GM12878 (cell line): ENCODE data around the gene C18orf54. TPM values are rescaled to one million over a fixed set of nuclear protein-coding genes. Genes with fewer than 3 reads are reported as not detected.
"Not testable (repeated sequence)": the region's sequence is repeated elsewhere in the genome, so short reads cannot be mapped to it uniquely, and the experiment has no call there.

Experiments
- ATAC-seq: fragments of 200-7000 bp; cut with Tn5 transposase; 3 replicates; pipeline ENCODE4 v1.9.1; 2020; ENCODE audit warnings: mild to moderate bottlenecking, moderate library complexity
- BruUV-seq: library from RNA; stranded (reverse); fragments of 400-500 nt; replicated peaks from 2 replicates; lab custom pipeline; 2021; lab: Mats Ljungman, UMichigan
- CTCF ChIA-PET: fragments of 300-600 bp; sonication (Branson Sonifier 250); formaldehyde crosslinking; extraction: SDS; loops from one replicate; lab custom pipeline; 2021; ENCODE audit warnings: inconsistent platforms; lab: Yijun Ruan, JAX
- POLR2A ChIA-PET: fragments of 350-600 bp; formaldehyde crosslinking; extraction: SDS; loops from one replicate; lab custom pipeline; 2021; ENCODE audit warnings: inconsistent platforms; lab: Charles Lee
- RAD21 ChIA-PET: fragments of 300-600 bp; sonication (Branson Sonifier 250); formaldehyde crosslinking; loops from one replicate; lab custom pipeline; 2023; ENCODE audit warnings: antibody characterized with exemption; ENCODE audit not compliant: unreplicated experiment; lab: Charles Lee
- SMC1A ChIA-PET: fragments of 300-600 bp; sonication (Branson Sonifier 250); formaldehyde crosslinking; loops from one replicate; lab custom pipeline; 2023; ENCODE audit not compliant: unreplicated experiment, uncharacterized antibody; lab: Charles Lee
- DNase-seq: peaks from one replicate; pipeline ENCODE4 v3.0.0-alpha.2; 2011; ENCODE audit warnings: low read depth, low spot score
- FAIRE-seq: peaks from 3 replicates; lab custom pipeline; 2011; peaks lifted over from hg19 to GRCh38; lab: Jason Lieb, UNC
- H2AFZ ChIP-seq: 2 replicates; pipeline ENCODE4 v1.6.0; 2011; ENCODE audit warnings: low read depth, low read length, control low read depth; ENCODE audit not compliant: control insufficient read depth
- H3K27ac ChIP-seq: 2 replicates; pipeline ENCODE4 v1.5.1; 2011; ENCODE audit warnings: control low read depth; ENCODE audit not compliant: control insufficient read depth, insufficient read depth
- H3K27me3 ChIP-seq, 2 experiments: replicated peaks in 1 of 2; 2 replicates each; pipeline versions ENCODE4 v1.6.0 to v1.6.1; 2011; ENCODE audit warnings: low read length in 1 of 2; ENCODE audit not compliant: control insufficient read depth in 2 of 2, insufficient read depth in 2 of 2
- H3K36me3 ChIP-seq, 2 experiments: 2 replicates each; pipeline ENCODE4 v1.5.1; 2011; ENCODE audit warnings: low read length in 1 of 2; ENCODE audit not compliant: control insufficient read depth in 2 of 2, insufficient read depth in 2 of 2
- H3K4me1 ChIP-seq: 2 replicates; pipeline ENCODE4 v1.6.1; 2011; ENCODE audit warnings: mild to moderate bottlenecking, low read length, moderate library complexity, mixed read lengths; ENCODE audit not compliant: control insufficient read depth, insufficient read depth
- H3K4me2 ChIP-seq: 2 replicates; pipeline ENCODE4 v1.6.0; 2011; ENCODE audit warnings: control low read depth; ENCODE audit not compliant: control insufficient read depth, insufficient read depth
- H3K4me3 ChIP-seq: fragments of 200-600 bp; sonication (generic); 2 replicates; pipeline ENCODE4 v1.5.1; 2016
- H3K79me2 ChIP-seq: 2 replicates; pipeline ENCODE4 v1.6.0; 2011; ENCODE audit warnings: low read length; ENCODE audit not compliant: control insufficient read depth, insufficient read depth
- H3K9ac ChIP-seq: 2 replicates; pipeline ENCODE4 v1.8.0; 2011; ENCODE audit warnings: low read length, control low read depth, mixed read lengths; ENCODE audit not compliant: control insufficient read depth, insufficient read depth
- H3K9me3 ChIP-seq: replicated peaks from 3 replicates; pipeline ENCODE4 v1.5.1; 2011; ENCODE audit warnings: mild to moderate bottlenecking, low read length; ENCODE audit not compliant: control insufficient read depth, insufficient read depth
- H4K20me1 ChIP-seq: 2 replicates; pipeline ENCODE4 v1.6.0; 2011; ENCODE audit not compliant: control insufficient read depth, insufficient read depth
- HCFC1 ChIP-seq: fragments of 150-350 bp; IDR thresholded peaks from 2 replicates; pipeline ENCODE4 v1.6.1; 2014; ENCODE audit warnings: low read length
- IKZF2 ChIP-seq, 2 experiments: fragments of 450-650 bp; IDR thresholded peaks; 2 replicates each; pipeline ENCODE4 v1.6.1; 2017; ENCODE audit warnings: mild to moderate bottlenecking in 2 of 2, moderate library complexity in 2 of 2
- SP1 ChIP-seq: IDR thresholded peaks from one replicate; pipeline ENCODE4 v1.6.1; 2011; ENCODE audit warnings: low read depth, low read length
- WGBS: methylation state at CpG from one replicate; pipeline ENCODE4 v1.1.6; 2016; ENCODE audit warnings: low lambda C conversion rate; ENCODE audit not compliant: insufficient replicate concordance, insufficient coverage; ENCODE audit errors: missing lambda C conversion rate; 5-methylcytosine and 5-hydroxymethylcytosine counted together
- in situ Hi-C: fragments of 300-500 bp; cut with MboI; formaldehyde crosslinking; loops from 9 replicates; pipeline ENCODE4 v1.14.3; 2018; ENCODE audit warnings: mixed read lengths
- intact Hi-C: fragments of 100-400 bp; cut with micrococcal nuclease; formaldehyde crosslinking; loops from one replicate; pipeline ENCODE4 v1.14.2; 2022; ENCODE audit not compliant: unreplicated experiment
- polyA plus RNA-seq, 11 experiments: library from polyadenylated mRNA; depleted of rRNA in 4 of 11; unstranded in 6 of 11; stranded (reverse) in 5 of 11; fragments of >200 nt; fragmentation: Nextera tagmentation in 4 of 11; fragmentation: Illumina TruSeq in 1 of 11; extraction: Ambion mirVana in 4 of 11; extraction: Trizol in 1 of 11; gene quantifications; 1 replicate in 1 of 11; 2 replicates in 10 of 11; pipeline versions ENCODE4 v1.2.1 to v1.2.3, GENCODE V29; 2011 to 2016; ENCODE audit warnings: inconsistent platforms in 2 of 11, missing spikeins in 2 of 11, low read depth in 1 of 11
- total RNA-seq, 4 experiments: library from RNA; depleted of rRNA in 3 of 4; stranded (reverse); fragments of >200 nt in 3 of 4; fragmentation: Illumina TruSeq in 1 of 4; extraction: Trizol in 1 of 4; gene quantifications; 2 replicates each; pipeline versions ENCODE4 v1.2.1 to v1.2.3, GENCODE V29; 2013 to 2021

C18orf54 gene
- total and polyA plus RNA-seq, 10 of the 15 experiments (the other 5 are each of a cell fraction or from before 2014, with no cell fraction given): 1.2 to 7.6 (median 2.8) TPM

- in situ Hi-C loops (no loop called here), intact Hi-C loops (no loop called here)
- Histone ChIP-seq H4K20me1 (no peaks in the 10 kb centered on the region), H2AFZ (no peak overlapping the region), H3K9me3 (no peaks in the 10 kb centered on the region), H3K4me2 (no peak overlapping the region), H3K27me3 (no peaks in the 10 kb centered on the region), H3K27ac (no peak overlapping the region), H3K36me3 (no peaks in the 10 kb centered on the region), H3K79me2 (no peaks in the 10 kb centered on the region), H3K4me1 (peaks cover 13% of the 10 kb centered on the region), H3K9ac (no peak overlapping the region), H3K4me3 (no peak overlapping the region)
- TF ChIP-seq IKZF2 (IDR thresholded peaks at IDR 0.05) (no peak), SP1 (no peak), HCFC1 (no peak)
- DNase-seq (no peak), ATAC-seq (no peak), FAIRE-seq (no peak)
- RAD21 ChIA-PET: no interaction called here
- WGBS: 95% methylated on average over 4 of the region's 4 CpGs
- CTCF ChIA-PET: no interaction called here
- BruUV-seq: no TSS peak
- POLR2A ChIA-PET: no interaction called here
- SMC1A ChIA-PET: no interaction called here
These were observed 28.3 kb downstream of the C18orf54 start for GRCh38 chr18:54386043-54386442.

GRCh38 chr18:54386800-54387495 lies 29.2 kb downstream of the C18orf54 start:
- H3K9ac ChIP-seq, H3K27me3 ChIP-seq, H3K79me2 ChIP-seq, H3K4me3 ChIP-seq, H2AFZ ChIP-seq, intact Hi-C loops, FAIRE-seq, RAD21 ChIA-PET, H3K27ac ChIP-seq, H3K36me3 ChIP-seq, ATAC-seq, H3K4me2 ChIP-seq, DNase-seq, H4K20me1 ChIP-seq, in situ Hi-C loops, H3K9me3 ChIP-seq, BruUV-seq: not testable (repeated sequence)
- POLR2A ChIA-PET: interaction anchor here (0.6 kb wide), 1 partner anchor 173 kb away, joined by 3 read pairs; no protein-coding TSS in a partner anchor
- peaks cover 13% of the 10 kb centered on the region for H3K4me1 ChIP-seq
- SMC1A ChIA-PET: interaction anchor here (0.9 kb wide), 1 partner anchor 116 kb away, joined by 3 read pairs; no protein-coding TSS in a partner anchor
- WGBS: over 99% methylated on average over 23 of the region's 23 CpGs
- CTCF ChIA-PET: interaction anchor here (1.2 to 1.8 kb wide), 2 partner anchors 23 to 117 kb away, joined by 4 to 5 read pairs; no protein-coding TSS in a partner anchor
